Esophagus (tissue), 2 donors: ENCODE results near the gene ASH1L. TPM values are rescaled to one million over a fixed set of nuclear protein-coding genes. Genes with fewer than 3 reads are reported as not detected.
"Not testable (repeated sequence)": the region's sequence is repeated elsewhere in the genome, so short reads cannot be mapped to it uniquely, and the experiment has no call there.

Source experiments
- H3K27ac ChIP-seq, 2 donors: one replicate each; pipeline ENCODE4 v1.5.1; 2013; ENCODE audit warnings: low read depth in 2 of 2, mild to moderate bottlenecking in 2 of 2, inconsistent platforms in 1 of 2, low read length in 1 of 2, moderate library complexity in 1 of 2
- H3K27me3 ChIP-seq, 2 donors: one replicate each; pipeline ENCODE4 v1.6.1; 2013; ENCODE audit warnings: low read length in 2 of 2, control low read depth in 1 of 2, mild to moderate bottlenecking in 1 of 2; ENCODE audit not compliant: insufficient read depth in 2 of 2, control insufficient read depth in 1 of 2
- H3K36me3 ChIP-seq, 2 donors: one replicate each; pipeline ENCODE4 v1.6.1; 2013; ENCODE audit warnings: low read length in 1 of 2; ENCODE audit not compliant: control insufficient read depth in 2 of 2, insufficient read depth in 2 of 2
- H3K4me1 ChIP-seq, 2 donors: one replicate each; pipeline ENCODE4 v1.6.1; 2013; ENCODE audit warnings: low read length in 1 of 2; ENCODE audit not compliant: control insufficient read depth in 2 of 2, insufficient read depth in 2 of 2
- H3K4me3 ChIP-seq, 2 donors: one replicate each; pipeline ENCODE4 v1.5.1; 2013; ENCODE audit warnings: low read length in 2 of 2, mild to moderate bottlenecking in 2 of 2, low read depth in 1 of 2, moderate library complexity in 1 of 2
- H3K9me3 ChIP-seq, 2 donors: one replicate each; pipeline ENCODE4 v1.6.1; 2013; ENCODE audit warnings: mild to moderate bottlenecking in 2 of 2, low read depth in 1 of 2, low read length in 1 of 2, moderate library complexity in 1 of 2; ENCODE audit not compliant: control insufficient read depth in 2 of 2, insufficient read depth in 1 of 2
- WGBS, 2 donors: extraction: QIAGEN DNeasy Blood & Tissue Kit; methylation state at CpG; one replicate each; pipeline ENCODE4 v1.1.7; 2013; 5-methylcytosine and 5-hydroxymethylcytosine counted together
- polyA plus RNA-seq, 2 donors: library from polyadenylated mRNA; stranded (reverse); fragments of 200-250 nt; gene quantifications; one replicate each; pipeline ENCODE4 v1.2.3, GENCODE V29; 2013
- donor health status: healthy with polysubstance abuse.
- donor health status: Bipolar disorder and iron deficiency.

ASH1L gene
- polyA plus RNA-seq, 2 donors = 5.9 to 7.2 TPM

DNA sequence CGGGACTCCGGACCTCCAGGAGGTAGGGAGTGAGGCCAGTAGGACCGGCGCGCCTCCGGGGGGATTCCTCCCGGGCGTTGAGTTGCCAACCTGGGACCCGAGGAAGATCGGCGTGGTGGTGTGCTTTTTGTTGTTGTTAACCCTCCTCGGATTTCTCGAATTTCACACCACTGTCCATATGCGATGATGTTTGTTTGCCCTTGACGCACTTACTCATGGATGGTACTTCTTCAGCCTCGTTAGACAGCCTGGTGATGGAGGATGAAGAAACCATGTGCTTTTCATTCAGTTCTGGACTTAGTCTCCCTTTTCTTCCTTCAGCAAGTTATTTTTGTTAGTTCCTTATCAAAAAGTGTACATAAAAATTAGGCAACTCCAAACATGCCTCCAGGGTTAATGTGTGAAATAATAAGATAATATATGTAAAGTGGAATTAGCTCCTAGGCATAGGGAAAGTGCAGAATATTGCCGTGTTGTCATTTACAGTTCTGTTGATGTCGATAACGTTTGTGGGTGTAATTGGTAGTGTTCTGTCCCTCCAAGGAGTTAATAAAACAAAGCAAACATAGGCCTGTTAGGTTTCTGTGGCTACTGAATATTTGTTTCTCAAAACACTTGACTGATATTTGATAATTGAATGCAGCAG is 897 bp upstream of the ASH1L start:
- Histone ChIP-seq H3K27ac (peak overlapping the region; percentile 99 to 100), H3K4me3 (peak overlapping the region; percentile 94 to 99)
- H3K9me3 ChIP-seq, H3K36me3 ChIP-seq, H3K4me1 ChIP-seq, H3K27me3 ChIP-seq: not testable (repeated sequence)
- 0 to 1% methylated on average over 19 of the region's 19 CpGs for WGBS, 2 donors

DNA sequence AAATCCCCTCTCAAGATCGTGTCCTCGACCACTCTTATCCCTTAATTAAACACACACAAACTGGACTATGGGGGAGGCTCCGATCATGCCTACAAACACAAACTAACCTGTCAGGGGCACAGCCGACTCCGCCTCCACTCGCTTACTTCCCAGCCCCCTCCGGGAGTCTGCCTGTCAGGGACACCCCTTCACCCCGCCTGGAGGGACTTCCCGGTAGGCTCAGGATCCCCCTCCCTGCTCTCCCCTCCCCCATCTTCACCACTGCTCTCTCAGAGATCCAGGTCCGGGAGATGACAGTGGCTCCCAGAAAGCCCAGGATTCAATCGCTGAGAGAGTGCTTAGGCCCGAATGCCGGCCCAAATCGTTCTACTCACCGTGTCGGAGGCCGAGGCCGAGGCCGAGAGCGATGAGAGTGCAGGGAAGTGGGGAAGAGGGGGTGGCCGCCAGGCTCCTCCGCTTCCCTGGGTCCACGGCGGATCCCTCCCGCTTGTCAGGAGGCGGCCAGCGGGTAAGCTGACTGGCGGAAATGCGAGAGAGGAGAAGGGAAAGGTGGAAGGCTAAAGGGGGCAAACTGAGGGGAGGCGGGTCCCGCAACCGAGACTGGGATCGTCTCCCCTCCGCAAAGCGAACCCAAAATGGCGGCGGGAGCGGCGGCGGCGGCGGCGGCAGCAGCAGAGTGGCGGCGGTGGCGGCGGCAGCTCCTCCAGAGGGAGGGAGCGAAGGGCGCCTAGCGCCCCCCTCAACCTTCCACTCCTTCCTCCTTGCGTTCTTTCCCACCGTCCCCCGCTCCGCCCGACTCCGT is 623 bp downstream of the ASH1L start:
- 0% methylated on average over 29 to 49 of the region's 56 CpGs for WGBS, 2 donors

DNA sequence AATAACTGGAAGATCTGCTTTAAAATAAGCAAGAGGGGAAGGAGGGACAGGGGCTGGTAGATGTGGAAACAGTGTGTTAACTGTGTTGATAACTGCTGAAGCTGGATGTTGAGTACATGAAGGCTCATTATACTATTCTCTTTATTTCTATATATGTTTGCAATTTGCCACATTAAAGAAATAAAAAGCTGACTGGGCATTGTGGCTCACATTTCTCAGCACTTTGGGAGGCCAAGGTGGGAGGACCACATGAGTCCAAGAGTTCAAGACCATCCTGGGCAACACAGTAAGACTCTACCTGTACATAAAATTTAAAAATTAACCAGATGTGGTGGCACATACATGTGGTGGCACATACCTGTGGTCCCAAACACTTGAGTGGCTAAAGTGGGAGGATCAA is 6.7 kb downstream of the ASH1L start:
- no peaks in the 10 kb centered on the region for H3K27me3 ChIP-seq
- no peaks in the 10 kb centered on the region for H3K9me3 ChIP-seq
- H3K4me3 ChIP-seq = no peak overlapping the region
- H3K36me3 ChIP-seq = no peaks in the 10 kb centered on the region
- H3K4me1 ChIP-seq = no peaks in the 10 kb centered on the region
- H3K27ac ChIP-seq = no peak overlapping the region

More for the DNA sequence above, 623 bp downstream of the ASH1L start:
- Histone ChIP-seq H3K4me3 (peak overlapping the region; percentile 94 to 99), H3K27ac (peak overlapping the region; percentile 99 to 100)
- H3K4me1 ChIP-seq, H3K9me3 ChIP-seq, H3K27me3 ChIP-seq, H3K36me3 ChIP-seq: not testable (repeated sequence)

DNA sequence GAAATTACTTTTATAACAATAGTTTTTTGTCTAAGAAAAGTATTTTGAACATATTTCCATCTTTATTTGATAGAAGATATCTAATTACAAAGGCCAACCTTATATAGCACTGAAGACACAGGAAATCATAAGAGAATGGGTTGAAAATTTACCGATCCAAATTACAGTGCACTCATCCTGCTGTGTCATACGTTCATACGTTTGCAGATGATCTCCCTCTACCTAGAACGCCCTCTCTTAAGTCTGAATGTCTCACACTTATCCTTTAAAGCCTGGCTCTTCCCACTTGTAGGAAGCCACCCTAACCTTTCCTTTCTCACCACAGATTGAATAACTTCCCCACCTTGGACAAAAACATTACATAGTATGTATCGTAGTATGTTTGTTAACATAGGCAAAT is 9.3 kb downstream of the ASH1L start:
- no peaks in the 10 kb centered on the region for H3K4me1 ChIP-seq

DNA sequence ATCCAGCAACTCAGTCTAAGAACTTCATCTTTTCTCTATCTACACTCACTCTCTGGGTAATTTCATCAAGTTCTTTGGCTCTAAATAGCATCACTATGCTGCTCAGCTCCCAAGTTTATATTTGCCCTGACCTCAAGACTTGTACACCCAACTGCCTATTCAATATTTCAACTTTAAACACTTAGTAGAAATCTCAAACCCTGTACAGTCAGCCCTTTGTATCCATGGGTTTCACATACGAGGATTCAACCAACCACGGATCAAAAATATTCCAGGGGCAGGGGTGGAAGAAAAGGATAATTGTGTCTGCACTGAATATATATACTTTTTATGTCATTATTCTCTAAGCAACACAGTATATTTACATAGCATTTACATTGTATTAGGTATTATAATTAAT is 13.9 kb downstream of the ASH1L start:
- H3K27ac ChIP-seq = no peak overlapping the region

More for the DNA sequence above, 9.3 kb downstream of the ASH1L start:
- Histone ChIP-seq H3K27ac (no peak overlapping the region), H3K9me3 (no peaks in the 10 kb centered on the region), H3K36me3 (no peaks in the 10 kb centered on the region), H3K27me3 (no peaks in the 10 kb centered on the region), H3K4me3 (no peak overlapping the region)
- WGBS, 2 donors = 55 to 59% methylated on average over 5 of the region's 5 CpGs

DNA sequence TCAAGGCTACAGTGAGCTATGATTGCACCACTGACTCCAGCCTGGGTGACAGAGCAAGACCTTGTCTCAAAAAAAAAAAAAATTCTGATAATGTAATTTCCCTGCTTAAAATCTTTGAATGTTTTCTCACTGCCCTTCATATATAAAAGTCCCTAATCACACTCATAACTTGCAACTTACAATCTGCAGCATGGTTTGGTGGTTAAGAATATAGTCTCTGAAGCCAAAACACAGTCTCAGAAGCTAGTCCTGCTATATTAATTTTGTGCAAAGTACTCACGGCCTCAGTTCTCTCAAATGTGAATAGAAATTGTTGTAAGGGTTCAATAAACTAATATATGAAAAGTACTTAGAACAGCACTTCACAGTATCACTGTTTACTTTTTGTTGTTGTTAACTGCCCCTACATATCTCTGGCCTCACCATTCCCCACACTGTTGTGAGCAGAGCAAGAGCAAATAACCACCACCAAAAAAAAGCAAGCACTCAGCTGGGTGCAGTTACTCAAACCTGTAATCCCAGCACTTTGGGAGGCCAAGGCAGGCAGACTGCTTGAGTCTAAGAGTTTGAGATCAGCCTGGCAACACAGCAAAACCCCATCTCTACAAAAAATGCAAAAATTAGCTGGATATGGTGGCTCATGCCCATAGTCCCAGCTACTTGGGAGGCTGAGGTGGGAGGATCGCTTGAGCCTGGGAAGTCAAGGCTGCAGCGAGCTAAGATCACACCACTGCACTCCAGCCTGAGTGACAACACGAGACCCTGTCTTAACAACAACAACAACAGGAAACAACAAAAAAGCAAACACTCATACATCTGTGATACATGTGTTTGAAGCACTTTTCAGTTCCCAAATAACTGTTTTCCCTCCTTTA is 22.4 kb downstream of the ASH1L start:
- no peak overlapping the region for H3K27ac ChIP-seq
- H3K9me3 ChIP-seq = no peaks in the 10 kb centered on the region
- H3K4me3 ChIP-seq = no peak overlapping the region
- WGBS, 2 donors = 81 to 85% methylated on average over 4 of the region's 4 CpGs
- H3K27me3 ChIP-seq = no peaks in the 10 kb centered on the region
- no peaks in the 10 kb centered on the region for H3K4me1 ChIP-seq
- H3K36me3 ChIP-seq = no peaks in the 10 kb centered on the region

More for the DNA sequence above, 13.9 kb downstream of the ASH1L start:
- WGBS, 2 donors = 48 to 59% methylated on average over 2 of the region's 2 CpGs
- H3K36me3 ChIP-seq = no peaks in the 10 kb centered on the region
- no peak overlapping the region for H3K4me3 ChIP-seq
- H3K4me1 ChIP-seq = no peaks in the 10 kb centered on the region
- no peaks in the 10 kb centered on the region for H3K9me3 ChIP-seq
- no peaks in the 10 kb centered on the region for H3K27me3 ChIP-seq

DNA sequence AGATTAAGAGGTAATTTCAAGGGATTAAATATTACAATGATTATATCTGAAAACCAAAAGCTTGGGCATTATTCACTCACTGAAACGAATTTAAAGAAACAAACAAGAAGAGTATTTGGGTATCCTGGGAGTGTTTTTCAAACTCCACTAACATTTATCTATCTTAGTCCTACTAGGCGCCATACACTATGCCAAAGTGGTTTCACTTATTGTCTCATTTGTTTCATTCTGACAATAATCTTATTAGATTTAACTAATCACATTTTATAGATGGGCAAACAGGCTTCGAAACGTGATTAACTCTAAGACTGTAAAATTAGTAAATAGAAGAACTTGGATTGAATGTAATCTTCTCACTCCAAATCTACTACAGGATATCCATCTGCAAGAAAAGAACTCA is 25.4 kb downstream of the ASH1L start:
- WGBS, 2 donors = 72 to 76% methylated on average over 4 of the region's 4 CpGs
- Histone ChIP-seq H3K4me1 (peaks cover 0 to 2% of the 10 kb centered on the region in 2 donors), H3K27ac (no peak overlapping the region)

DNA sequence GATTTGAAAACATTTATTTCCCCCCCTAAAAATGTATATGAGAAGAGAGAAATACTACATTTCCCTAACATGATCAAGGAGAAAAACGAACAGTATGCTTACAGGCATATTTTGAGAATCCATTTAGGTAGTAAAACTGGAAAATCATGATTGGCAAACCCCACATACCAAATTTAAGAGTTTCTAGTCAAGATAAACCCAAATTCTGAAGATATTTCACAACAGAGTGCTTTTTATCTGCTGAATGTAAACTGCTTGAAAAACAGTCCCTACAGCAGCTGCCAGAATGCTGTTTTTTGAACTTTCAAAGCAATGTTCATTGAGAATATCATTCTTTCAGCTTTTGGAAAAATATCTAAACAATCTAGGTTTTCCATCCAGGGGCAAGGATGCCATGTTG is 31.0 kb downstream of the ASH1L start:
- 37 to 39% methylated on average over 1 of the region's 1 CpG for WGBS, 2 donors
- H3K4me3 ChIP-seq = no peak overlapping the region
- no peaks in the 10 kb centered on the region for H3K27me3 ChIP-seq
- peaks cover 0 to 2% of the 10 kb centered on the region in 2 donors for H3K4me1 ChIP-seq
- no peaks in the 10 kb centered on the region for H3K9me3 ChIP-seq
- no peaks in the 10 kb centered on the region for H3K36me3 ChIP-seq
- no peak overlapping the region for H3K27ac ChIP-seq

More for the DNA sequence above, 25.4 kb downstream of the ASH1L start:
- H3K27me3 ChIP-seq = no peaks in the 10 kb centered on the region
- H3K36me3 ChIP-seq = no peaks in the 10 kb centered on the region
- H3K9me3 ChIP-seq = no peaks in the 10 kb centered on the region
- H3K4me3 ChIP-seq = no peak overlapping the region

DNA sequence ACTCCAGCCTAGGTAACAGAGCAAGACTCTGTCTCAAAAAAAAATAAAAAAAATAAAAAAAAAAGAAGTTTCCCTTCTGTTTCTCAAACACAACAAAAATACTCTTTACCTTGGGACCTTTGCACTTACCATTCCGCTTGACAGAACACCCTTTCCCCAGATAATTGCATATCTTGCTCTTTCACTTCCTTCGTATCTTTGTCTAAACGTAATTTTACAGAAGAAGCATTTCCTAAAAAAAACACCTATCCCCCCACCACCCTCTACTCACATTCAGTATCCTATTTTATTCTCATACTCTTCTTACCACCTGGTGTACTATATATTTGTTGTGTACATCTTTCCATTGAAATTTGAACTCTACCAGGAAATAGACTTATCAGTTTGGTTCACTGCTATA is 32.7 kb downstream of the ASH1L start:
- Histone ChIP-seq H3K27me3 (no peaks in the 10 kb centered on the region), H3K9me3 (no peaks in the 10 kb centered on the region), H3K27ac (no peak overlapping the region), H3K36me3 (no peaks in the 10 kb centered on the region), H3K4me3 (no peak overlapping the region), H3K4me1 (no peaks in the 10 kb centered on the region)
- 91 to 94% methylated on average over 3 of the region's 3 CpGs for WGBS, 2 donors
